Esophagus muscularis mucosa (tissue), 4 donors: ENCODE measurements around the gene CIRBP. TPM values are rescaled to one million over a fixed set of nuclear protein-coding genes. Genes with fewer than 3 reads are reported as not detected.

Experiments
- DNase-seq: peaks from one replicate; pipeline ENCODE4 v3.0.0-alpha.2; 2017; ENCODE audit errors: extremely low spot score
- H3K27ac ChIP-seq, 4 donors: fragments of 200-600 bp; sonication (generic); replicated peaks in 1 of 4; 1 replicate in 3 of 4; 2 replicates in 1 of 4; pipeline ENCODE4 v1.5.1; 2016 to 2019; ENCODE audit warnings: mild to moderate bottlenecking in 1 of 4
- H3K27me3 ChIP-seq, 4 donors: fragments of 200-600 bp; sonication (generic); one replicate each; pipeline versions ENCODE4 v1.5.1 to v1.6.0; 2016 to 2019
- H3K36me3 ChIP-seq, 4 donors: fragments of 200-600 bp; sonication (generic); one replicate each; pipeline ENCODE4 v1.5.1; 2016 to 2019
- H3K4me1 ChIP-seq, 4 donors: fragments of 200-600 bp; sonication (generic); one replicate each; pipeline ENCODE4 v1.5.1; 2016 to 2019
- H3K4me3 ChIP-seq, 4 donors: fragments of 200-600 bp; sonication (generic); 1 replicate in 2 of 4; 2 replicates in 2 of 4; pipeline ENCODE4 v1.5.1; 2016 to 2019; ENCODE audit warnings: mild to moderate bottlenecking in 4 of 4, moderate library complexity in 1 of 4
- H3K9me3 ChIP-seq, 4 donors: fragments of 200-600 bp; sonication (generic); 1 replicate in 3 of 4; 2 replicates in 1 of 4; pipeline ENCODE4 v1.5.1; 2016 to 2019
- CTCF ChIP-seq, 3 experiments: fragments of 200-600 bp in 2 of 3; fragments of 450-650 bp in 1 of 3; sonication (generic) in 2 of 3; IDR thresholded peaks; one replicate each; pipeline ENCODE4 v1.5.1; 2017 to 2019; ENCODE audit warnings: antibody characterized with exemption in 3 of 3, mild to moderate bottlenecking in 2 of 3, moderate library complexity in 1 of 3
- EP300 ChIP-seq: sonication (generic); formaldehyde crosslinking; IDR thresholded peaks from one replicate; pipeline ENCODE4 v1.6.1; 2017; ENCODE audit warnings: antibody characterized with exemption
- POLR2A ChIP-seq: fragments of 450-650 bp; IDR thresholded peaks from one replicate; pipeline ENCODE4 v1.6.1; 2017; ENCODE audit warnings: antibody characterized with exemption, moderate library complexity, mild to moderate bottlenecking, low read depth
- POLR2AphosphoS5 ChIP-seq, 2 donors: sonication (generic); formaldehyde crosslinking; IDR thresholded peaks; one replicate each; pipeline ENCODE4 v1.6.1; 2017; ENCODE audit warnings: antibody characterized with exemption in 2 of 2
- WGBS: methylation state at CpG from one replicate; pipeline ENCODE4 v1.1.5; 2018; 5-methylcytosine and 5-hydroxymethylcytosine counted together
- intact Hi-C: fragments of 100-400 bp; cut with DNase I; formaldehyde crosslinking; loops from one replicate; pipeline ENCODE4 v1.15.1; 2023
- total RNA-seq, 4 donors: library from RNA; depleted of rRNA; stranded (reverse); fragments of >200 nt; gene quantifications; one replicate each; pipeline versions ENCODE4 v1.1.0 to v1.2.1, GENCODE V29; 2016

CIRBP gene
- total RNA-seq, 4 donors from 2014 or later = 236 to 601 (median 429) TPM

- TF ChIP-seq POLR2AphosphoS5 (IDR thresholded peaks at IDR 0.05) (no peak), EP300 (no peak), CTCF (IDR thresholded peaks at IDR 0.05) (no peak), POLR2A (no peak)
- no peak for DNase-seq
- 93% methylated on average over 6 of the region's 16 CpGs for WGBS
- Histone ChIP-seq H3K36me3 (peaks cover 30 to 88% (median 85%) of the 10 kb centered on the region in 4 donors), H3K4me1 (peaks cover 23 to 34% (median 31%) of the 10 kb centered on the region in 4 donors), H3K9me3 (no peaks in the 10 kb centered on the region), H3K4me3 (no peak overlapping the region), H3K27ac (no peak overlapping the region), H3K27me3 (no peaks in the 10 kb centered on the region)
- intact Hi-C loops = no loop called here
Observed at GRCh38 chr19:1224847-1225246, 44.3 kb upstream of the CIRBP start.

GRCh38 chr19:1225440-1226226 is 43.5 kb upstream of the CIRBP start:
- DNase-seq = no peak
- Histone ChIP-seq H3K4me3 (no peak overlapping the region), H3K36me3 (peaks cover 30 to 80% (median 77%) of the 10 kb centered on the region in 4 donors), H3K4me1 (peaks cover 20 to 32% (median 30%) of the 10 kb centered on the region in 4 donors), H3K9me3 (no peaks in the 10 kb centered on the region), H3K27ac (no peak overlapping the region), H3K27me3 (no peaks in the 10 kb centered on the region)
- intact Hi-C loops = no loop called here
- no peak for TF ChIP-seq EP300
- TF ChIP-seq POLR2A = no peak
- no peak for TF ChIP-seq POLR2AphosphoS5 (IDR thresholded peaks at IDR 0.05)
- no peak for TF ChIP-seq CTCF (IDR thresholded peaks at IDR 0.05)
- WGBS = 84% methylated on average over 21 of the region's 29 CpGs

- no peak for DNase-seq
Observed at GRCh38 chr19:1226227-1226518, 43.0 kb upstream of the CIRBP start.

GRCh38 chr19:1226522-1227303 is 42.4 kb upstream of the CIRBP start:
- intact Hi-C loops = no loop called here
- peaks cover 9 to 23% (median 20%) of the 10 kb centered on the region in 4 donors for H3K4me1 ChIP-seq
- WGBS = 93% methylated on average over 21 of the region's 50 CpGs
- H3K27ac ChIP-seq = no peak overlapping the region
- DNase-seq = no peak
- H3K36me3 ChIP-seq = peaks cover 30 to 69% (median 67%) of the 10 kb centered on the region in 4 donors
- H3K4me3 ChIP-seq = no peak overlapping the region
- no peaks in the 10 kb centered on the region for H3K9me3 ChIP-seq
- TF ChIP-seq POLR2A = no peak
- H3K27me3 ChIP-seq = no peaks in the 10 kb centered on the region

More at GRCh38 chr19:1226227-1226518, 43.0 kb upstream of the CIRBP start:
- intact Hi-C loops = no loop called here
- H3K27me3 ChIP-seq = no peaks in the 10 kb centered on the region
- H3K9me3 ChIP-seq = no peaks in the 10 kb centered on the region
- TF ChIP-seq POLR2A (no peak), CTCF (IDR thresholded peaks at IDR 0.05) (no peak), EP300 (no peak), POLR2AphosphoS5 (IDR thresholded peaks at IDR 0.05) (no peak)
- H3K4me3 ChIP-seq = no peak overlapping the region
- no peak overlapping the region for H3K27ac ChIP-seq
- H3K4me1 ChIP-seq = peaks cover 14 to 27% (median 25%) of the 10 kb centered on the region in 4 donors
- peaks cover 30 to 74% (median 72%) of the 10 kb centered on the region in 4 donors for H3K36me3 ChIP-seq
- 100% methylated on average over 2 of the region's 11 CpGs for WGBS

GRCh38 chr19:1227304-1228054 is 41.7 kb upstream of the CIRBP start:
- H3K36me3 ChIP-seq = peaks cover 30 to 61% (median 59%) of the 10 kb centered on the region in 4 donors

More at GRCh38 chr19:1227304-1228054, 41.7 kb upstream of the CIRBP start:
- 91% methylated on average over 43 of the region's 56 CpGs for WGBS
- Histone ChIP-seq H3K27ac (no peak overlapping the region), H3K4me3 (no peak overlapping the region), H3K27me3 (no peaks in the 10 kb centered on the region), H3K4me1 (peaks cover 7 to 23% (median 18%) of the 10 kb centered on the region in 4 donors), H3K9me3 (no peaks in the 10 kb centered on the region)
- TF ChIP-seq POLR2AphosphoS5 (IDR thresholded peaks at IDR 0.05) (no peak), POLR2A (no peak), EP300 (no peak), CTCF (IDR thresholded peaks at IDR 0.05) (no peak)
- no peak for DNase-seq
- intact Hi-C loops = no loop called here
